Esophagus muscularis mucosa (tissue), 4 donors: ENCODE measurements around the gene NUP160.

Experiments used
- EP300 ChIP-seq: sonication (generic); formaldehyde crosslinking; IDR thresholded peaks from one replicate; pipeline ENCODE4 v1.6.1; 2017; ENCODE audit warnings: antibody characterized with exemption
- POLR2AphosphoS5 ChIP-seq, 2 donors: sonication (generic); formaldehyde crosslinking; IDR thresholded peaks; one replicate each; pipeline ENCODE4 v1.6.1; 2017; ENCODE audit warnings: antibody characterized with exemption in 2 of 2
- TF ChIP-seq, protein P1 (sequence below), 3 experiments: fragments of 200-600 bp in 2 of 3; fragments of 450-650 bp in 1 of 3; sonication (generic) in 2 of 3; IDR thresholded peaks; one replicate each; pipeline ENCODE4 v1.5.1; 2017 to 2019; ENCODE audit warnings: antibody characterized with exemption in 3 of 3, mild to moderate bottlenecking in 2 of 3, moderate library complexity in 1 of 3

GRCh38 chr11:47819743-47820142 is 28.4 kb downstream of the NUP160 start:
- TF ChIP-seq, protein P1, sequence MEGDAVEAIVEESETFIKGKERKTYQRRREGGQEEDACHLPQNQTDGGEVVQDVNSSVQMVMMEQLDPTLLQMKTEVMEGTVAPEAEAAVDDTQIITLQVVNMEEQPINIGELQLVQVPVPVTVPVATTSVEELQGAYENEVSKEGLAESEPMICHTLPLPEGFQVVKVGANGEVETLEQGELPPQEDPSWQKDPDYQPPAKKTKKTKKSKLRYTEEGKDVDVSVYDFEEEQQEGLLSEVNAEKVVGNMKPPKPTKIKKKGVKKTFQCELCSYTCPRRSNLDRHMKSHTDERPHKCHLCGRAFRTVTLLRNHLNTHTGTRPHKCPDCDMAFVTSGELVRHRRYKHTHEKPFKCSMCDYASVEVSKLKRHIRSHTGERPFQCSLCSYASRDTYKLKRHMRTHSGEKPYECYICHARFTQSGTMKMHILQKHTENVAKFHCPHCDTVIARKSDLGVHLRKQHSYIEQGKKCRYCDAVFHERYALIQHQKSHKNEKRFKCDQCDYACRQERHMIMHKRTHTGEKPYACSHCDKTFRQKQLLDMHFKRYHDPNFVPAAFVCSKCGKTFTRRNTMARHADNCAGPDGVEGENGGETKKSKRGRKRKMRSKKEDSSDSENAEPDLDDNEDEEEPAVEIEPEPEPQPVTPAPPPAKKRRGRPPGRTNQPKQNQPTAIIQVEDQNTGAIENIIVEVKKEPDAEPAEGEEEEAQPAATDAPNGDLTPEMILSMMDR (IDR thresholded peaks at IDR 0.05): no peak
- no peak for TF ChIP-seq EP300
- TF ChIP-seq POLR2AphosphoS5 (IDR thresholded peaks at IDR 0.05): no peak
